Panc1 (cell line): ENCODE data around the gene ZFYVE28.

Experiments
- CTCF ChIP-seq: fragments of 450-650 bp; IDR thresholded peaks from 2 replicates; pipeline ENCODE4 v1.5.1; 2017; ENCODE audit warnings: mild to moderate bottlenecking
- TCF7L2 ChIP-seq: IDR thresholded peaks from 2 replicates; pipeline ENCODE4 v1.6.1; 2011; ENCODE audit warnings: mild to moderate bottlenecking, low read depth, low read length, inconsistent platforms

GRCh38 chr4:2305766-2306501 lies 112.5 kb downstream of the ZFYVE28 start:
- no peak for TF ChIP-seq CTCF
- no peak for TF ChIP-seq TCF7L2
